GM12892 (cell line): ENCODE results near the gene NLGN2.
A peak's percentile ranks its signal among the peaks of the same experiment; 100 is the strongest.

Experiments
- DNase-seq: peaks from one replicate; pipeline ENCODE4 v3.0.0; 2011; ENCODE audit not compliant: insufficient read length
- FAIRE-seq: peaks from 2 replicates; lab custom pipeline; 2011; peaks lifted over from hg19 to GRCh38; lab: Jason Lieb, UNC
- POLR2A ChIP-seq: IDR thresholded peaks from 2 replicates; pipeline ENCODE4 v1.6.1; 2011; ENCODE audit warnings: low read depth, low read length, control low read depth
- POLR2AphosphoS5 ChIP-seq: IDR thresholded peaks from 2 replicates; pipeline ENCODE4 v1.6.1; 2011; ENCODE audit warnings: low read depth, low read length, control low read depth
- TAF1 ChIP-seq: IDR thresholded peaks from 2 replicates; pipeline ENCODE4 v1.6.1; 2011; ENCODE audit warnings: low read depth, mild to moderate bottlenecking, control low read depth, low read length, borderline replicate concordance

Gene NLGN2

GRCh38 chr17:7443499-7444485 is 36.1 kb downstream of the NLGN2 start:
- DNase-seq = no peak
- TF ChIP-seq POLR2A (no peak), TAF1 (no peak), POLR2AphosphoS5 (no peak)
- FAIRE-seq = no peak

- FAIRE-seq (peak; percentile 73), DNase-seq (no peak)
- TF ChIP-seq POLR2A (no peak), TAF1 (no peak), POLR2AphosphoS5 (no peak)
Measured at GRCh38 chr17:7444682-7445618, 37.3 kb downstream of the NLGN2 start, which contains the start of gene CHRNB1. Gene CHRNB1, plus strand, starts transcription at chr17:7445061. Its CDS starts 67 bp downstream, at chr17:7445128.

- no peak for TF ChIP-seq POLR2A
- TF ChIP-seq TAF1 = no peak
- TF ChIP-seq POLR2AphosphoS5 = no peak
- DNase-seq (no peak), FAIRE-seq (no peak)
Measured at GRCh38 chr17:7445619-7445968, 37.9 kb downstream of the NLGN2 start.

- FAIRE-seq = no peak
- TF ChIP-seq TAF1 (no peak), POLR2AphosphoS5 (no peak), POLR2A (no peak)
- no peak for DNase-seq
Measured at GRCh38 chr17:7448461-7448860, 40.8 kb downstream of the NLGN2 start.

GRCh38 chr17:7459961-7460545 is 52.4 kb downstream of the NLGN2 start:
- DNase-seq (no peak), FAIRE-seq (no peak)
- TF ChIP-seq POLR2A (no peak), POLR2AphosphoS5 (no peak)

GRCh38 chr17:7460850-7461660 is 53.4 kb downstream of the NLGN2 start:
- no peak for DNase-seq
- FAIRE-seq = no peak

GRCh38 chr17:7462474-7463371 is 55.1 kb downstream of the NLGN2 start:
- no peak for FAIRE-seq
- TF ChIP-seq POLR2A (no peak), TAF1 (0 out of 2 replicates have a peak, but pooled peaks have one; percentile 35)
- DNase-seq = no peak

More at GRCh38 chr17:7460850-7461660, 53.4 kb downstream of the NLGN2 start:
- TF ChIP-seq POLR2AphosphoS5 (no peak), TAF1 (no peak), POLR2A (no peak)

- DNase-seq (no peak), FAIRE-seq (no peak)
- TF ChIP-seq POLR2A (no peak), POLR2AphosphoS5 (no peak), TAF1 (no peak)
Measured at GRCh38 chr17:7463372-7463846, 55.8 kb downstream of the NLGN2 start.

GRCh38 chr17:7464081-7464480 is 56.4 kb downstream of the NLGN2 start:
- no peak for TF ChIP-seq POLR2AphosphoS5
- TF ChIP-seq TAF1 = no peak
- TF ChIP-seq POLR2A = no peak
- no peak for FAIRE-seq
- no peak for DNase-seq
